ENCODE measurements around the gene TMPRSS7. TPM values are rescaled to one million over a fixed set of nuclear protein-coding genes. Genes with fewer than 3 reads are reported as not detected.

Gene TMPRSS7
- polyA plus RNA-seq, 3 donors = not detected

- Mint-ChIP-seq H3K27me3 (ENCODE audit: low read depth in 3 of 3) (peaks cover 9 to 18% (median 10%) of the 10 kb centered on the region in 3 donors), H3K4me1 (no peaks in the 10 kb centered on the region), H3K4me3 (no peak overlapping the region), H3K36me3 (no peaks in the 10 kb centered on the region), H3K9me3 (peaks cover 0 to 8% (median 4%) of the 10 kb centered on the region in 7 donors), H3K27ac (no peak overlapping the region)
- Histone ChIP-seq H3K9ac (ENCODE audit: insufficient read depth, low read length, poor library complexity, severe bottlenecking) (no peak overlapping the region), H3K27me3 (ENCODE audit: control insufficient read depth in 2 of 2, insufficient read depth in 2 of 2, low read length in 2 of 2) (peaks cover 5 to 16% of the 10 kb centered on the region in 2 donors), H3K4me3 (replicated peaks in 1 of 3; ENCODE audit: low read depth in 2 of 3, low read length in 3 of 3) (no peak overlapping the region), H3K4me1 (ENCODE audit: control insufficient read depth in 1 of 2, insufficient read depth in 2 of 2, low read length in 2 of 2) (no peaks in the 10 kb centered on the region), H4K20me1 (ENCODE audit: insufficient read depth, low read length) (no peaks in the 10 kb centered on the region), H3K36me3 (replicated peaks in 1 of 2; ENCODE audit: control insufficient read depth in 1 of 2, insufficient read depth in 2 of 2, low read length in 2 of 2) (no peaks in the 10 kb centered on the region), H3K9me3 (replicated peaks in 1 of 2; ENCODE audit: control insufficient read depth in 1 of 2, insufficient read depth in 1 of 2, low read length in 2 of 2) (no peaks in the 10 kb centered on the region), H3K79me2 (ENCODE audit: insufficient read depth, low read length) (no peaks in the 10 kb centered on the region), H3K4me2 (replicated peaks; ENCODE audit: extremely low read depth, low read length, poor library complexity, severe bottlenecking) (no peak overlapping the region), H3K27ac (ENCODE audit: low read depth in 1 of 2, low read length in 2 of 2) (no peak overlapping the region), H2AFZ (ENCODE audit: insufficient read depth, low read depth, low read length, poor library complexity, severe bottlenecking) (no peak overlapping the region)
- WGBS (ENCODE audit: insufficient coverage) = no CpG with 5 or more reads among the region's 2 CpGs
- no peak for TF ChIP-seq CTCF (IDR thresholded peaks at IDR 0.05)
- intact Hi-C loops (cut with micrococcal nuclease) = no loop called here
- DNase-seq = no peak
Observed at GRCh38 chr3:112074006-112074405, 39.5 kb downstream of the TMPRSS7 start.

- TF ChIP-seq CTCF (IDR thresholded peaks at IDR 0.05) = no peak
- Histone ChIP-seq H3K27ac (ENCODE audit: low read depth in 1 of 2, low read length in 2 of 2) (no peak overlapping the region), H3K9ac (ENCODE audit: insufficient read depth, low read length, poor library complexity, severe bottlenecking) (no peak overlapping the region), H3K4me3 (replicated peaks in 1 of 3; ENCODE audit: low read depth in 2 of 3, low read length in 3 of 3) (no peak overlapping the region), H2AFZ (ENCODE audit: insufficient read depth, low read depth, low read length, poor library complexity, severe bottlenecking) (no peak overlapping the region), H3K36me3 (replicated peaks in 1 of 2; ENCODE audit: control insufficient read depth in 1 of 2, insufficient read depth in 2 of 2, low read length in 2 of 2) (no peaks in the 10 kb centered on the region), H3K27me3 (ENCODE audit: control insufficient read depth in 2 of 2, insufficient read depth in 2 of 2, low read length in 2 of 2) (peaks cover 8 to 25% of the 10 kb centered on the region in 2 donors), H4K20me1 (ENCODE audit: insufficient read depth, low read length) (no peaks in the 10 kb centered on the region), H3K4me2 (replicated peaks; ENCODE audit: extremely low read depth, low read length, poor library complexity, severe bottlenecking) (no peak overlapping the region), H3K79me2 (ENCODE audit: insufficient read depth, low read length) (no peaks in the 10 kb centered on the region), H3K9me3 (replicated peaks in 1 of 2; ENCODE audit: control insufficient read depth in 1 of 2, insufficient read depth in 1 of 2, low read length in 2 of 2) (no peaks in the 10 kb centered on the region), H3K4me1 (ENCODE audit: control insufficient read depth in 1 of 2, insufficient read depth in 2 of 2, low read length in 2 of 2) (no peaks in the 10 kb centered on the region)
- Mint-ChIP-seq H3K27me3 (ENCODE audit: low read depth in 3 of 3) (peaks cover 9 to 20% (median 10%) of the 10 kb centered on the region in 3 donors), H3K4me3 (no peak overlapping the region), H3K4me1 (no peaks in the 10 kb centered on the region), H3K9me3 (peaks cover 0 to 8% (median 2%) of the 10 kb centered on the region in 7 donors), H3K27ac (no peak overlapping the region), H3K36me3 (no peaks in the 10 kb centered on the region)
- 89% methylated on average over 4 of the region's 6 CpGs for WGBS (ENCODE audit: insufficient coverage)
- intact Hi-C loops (cut with micrococcal nuclease) = no loop called here
- DNase-seq = no peak
Observed at GRCh38 chr3:112074616-112075497, 40.3 kb downstream of the TMPRSS7 start.

Data from CD14-positive monocyte (primary cell).